HepG2 (cell line): ENCODE results near the gene RAET1E. TPM values are rescaled to one million over a fixed set of nuclear protein-coding genes. Genes with fewer than 3 reads are reported as not detected.

Source experiments
- CREBL2 ChIP-seq: sonication (generic); formaldehyde crosslinking; IDR thresholded peaks from 2 replicates; pipeline ENCODE4 v1.8.1; 2023; ENCODE audit warnings: missing genetic modification reagents, mild to moderate bottlenecking, borderline replicate concordance
- HBP1 ChIP-seq: IDR thresholded peaks from 2 replicates; pipeline ENCODE4 v1.6.1; 2016; ENCODE audit warnings: low read depth, control low read depth
- HIVEP1 ChIP-seq: sonication (generic); formaldehyde crosslinking; IDR thresholded peaks from 2 replicates; pipeline ENCODE4 v1.4.0; 2020; ENCODE audit warnings: mild to moderate bottlenecking, missing genetic modification reagents
- HMGXB3 ChIP-seq: sonication (generic); formaldehyde crosslinking; IDR thresholded peaks from 2 replicates; pipeline ENCODE4 v1.4.0; 2020; ENCODE audit warnings: missing genetic modification reagents, borderline replicate concordance
- NFE2 ChIP-seq: sonication (generic); formaldehyde crosslinking; IDR thresholded peaks from 2 replicates; pipeline ENCODE4 v1.4.0; 2020; ENCODE audit warnings: missing genetic modification reagents
- SIN3A ChIP-seq: IDR thresholded peaks from 2 replicates; pipeline ENCODE4 v1.6.1; 2011; ENCODE audit warnings: low read depth, mild to moderate bottlenecking, control low read depth, low read length, borderline replicate concordance
- TEF ChIP-seq: sonication (generic); formaldehyde crosslinking; IDR thresholded peaks from 2 replicates; pipeline ENCODE4 v1.5.0; 2020; ENCODE audit warnings: missing genetic modification reagents
- ZBTB38 ChIP-seq: sonication (generic); formaldehyde crosslinking; IDR thresholded peaks from 2 replicates; pipeline ENCODE4 v1.5.1; 2020; ENCODE audit warnings: mild to moderate bottlenecking, missing genetic modification reagents
- ZNF225 ChIP-seq: sonication (generic); formaldehyde crosslinking; IDR thresholded peaks from 2 replicates; pipeline ENCODE4 v1.4.0; 2020; ENCODE audit warnings: mild to moderate bottlenecking, missing genetic modification reagents
- ZNF414 ChIP-seq: sonication (generic); formaldehyde crosslinking; IDR thresholded peaks from 2 replicates; pipeline ENCODE4 v1.5.0; 2020; ENCODE audit warnings: missing genetic modification reagents
- ZNF687 ChIP-seq: sonication (generic); formaldehyde crosslinking; IDR thresholded peaks from 2 replicates; pipeline ENCODE4 v1.5.1; 2020; ENCODE audit warnings: mild to moderate bottlenecking, missing genetic modification reagents, moderate library complexity
- ZNF746 ChIP-seq: sonication (generic); formaldehyde crosslinking; IDR thresholded peaks from 2 replicates; pipeline ENCODE4 v1.8.0; 2022; ENCODE audit warnings: mild to moderate bottlenecking, missing genetic modification reagents
- ZNF800 ChIP-seq: sonication (generic); formaldehyde crosslinking; IDR thresholded peaks from 2 replicates; pipeline ENCODE4 v1.4.0; 2020; ENCODE audit warnings: missing genetic modification reagents
- polyA plus RNA-seq, 8 experiments: library from polyadenylated mRNA; depleted of rRNA in 3 of 8; stranded (reverse) in 7 of 8; unstranded in 1 of 8; fragments of >200 nt; fragmentation: Illumina TruSeq in 4 of 8; extraction: Trizol in 4 of 8; gene quantifications; 2 replicates each; pipeline versions ENCODE4 v1.2.1 to v1.2.3, GENCODE V29; 2011 to 2016; ENCODE audit warnings: low read depth in 4 of 8, missing spikeins in 1 of 8, mixed read lengths in 1 of 8; ENCODE audit not compliant: insufficient read depth in 1 of 8
- total RNA-seq, 5 experiments: library from RNA; depleted of rRNA; stranded (reverse); fragments of >200 nt; fragmentation: Illumina TruSeq; extraction: Trizol; gene quantifications; 2 replicates each; pipeline ENCODE4 v1.2.3, GENCODE V29; 2016; ENCODE audit warnings: low read depth in 1 of 5

Gene RAET1E
- total and polyA plus RNA-seq, 2 of the 13 experiments (the other 11 are each of a cell fraction or from before 2014, with no cell fraction given) = not detected

- TF ChIP-seq HMGXB3 (CRISPR knock-in tag) (no peak), SIN3A (no peak), HBP1 (CRISPR knock-in tag) (no peak), ZNF414 (CRISPR knock-in tag) (no peak), CREBL2 (CRISPR knock-in tag) (0 out of 2 replicates have a peak, but pooled peaks have one; percentile 62), NFE2 (CRISPR knock-in tag) (no peak), ZNF800 (CRISPR knock-in tag) (peak; percentile 94), ZNF746 (CRISPR knock-in tag) (no peak), TEF (CRISPR knock-in tag) (no peak), HIVEP1 (CRISPR knock-in tag) (no peak; the same call in 1 of the 2 replicates), ZNF225 (CRISPR knock-in tag) (0 out of 2 replicates have a peak, but pooled peaks have one; percentile 71), ZNF687 (CRISPR knock-in tag) (peak; percentile 64), ZBTB38 (CRISPR knock-in tag) (no peak)
Observed at GRCh38 chr6:149938571-149939355, 40.9 kb upstream of the RAET1E start (continued).
